ENCODE data around the gene CDH4. TPM values are rescaled to one million over a fixed set of nuclear protein-coding genes. Genes with fewer than 3 reads are reported as not detected.

Gene CDH4
- total RNA-seq, 1 donor from 2014 or later: not detected

- ATAC-seq (ENCODE audit: low read depth): no peak
Observed at GRCh38 chr20:61733216-61733615, 481.2 kb downstream of the CDH4 start.

GRCh38 chr20:61733891-61734732, 482.1 kb downstream of the CDH4 start:
- CTCF ChIA-PET: no interaction called here

More at GRCh38 chr20:61733216-61733615, 481.2 kb downstream of the CDH4 start:
- ChIA-PET CTCF (no interaction called here), POLR2A (no interaction called here)
- H3K27ac Mint-ChIP-seq: no peak overlapping the region
- H3K36me3 Mint-ChIP-seq (ENCODE audit: low read depth): no peaks in the 10 kb centered on the region
- DNase-seq: no peak
- no peaks in the 10 kb centered on the region for H3K27me3 Mint-ChIP-seq
- intact Hi-C loops (cut with micrococcal nuclease): no loop called here
- no peak overlapping the region for H3K4me3 Mint-ChIP-seq
- no peaks in the 10 kb centered on the region for H3K9me3 Mint-ChIP-seq
- TF ChIP-seq CTCF (IDR thresholded peaks at IDR 0.05): no peak
- no peaks in the 10 kb centered on the region for H3K4me1 Mint-ChIP-seq

GRCh38 chr20:61734733-61735502, 482.9 kb downstream of the CDH4 start:
- H3K27ac Mint-ChIP-seq: no peak overlapping the region
- POLR2A ChIA-PET: no interaction called here
- no peaks in the 10 kb centered on the region for H3K9me3 Mint-ChIP-seq
- DNase-seq (no peak), ATAC-seq (ENCODE audit: low read depth) (no peak)
- no peaks in the 10 kb centered on the region for H3K27me3 Mint-ChIP-seq
- CTCF ChIA-PET: no interaction called here
- no peaks in the 10 kb centered on the region for H3K36me3 Mint-ChIP-seq (ENCODE audit: low read depth)
- no peaks in the 10 kb centered on the region for H3K4me1 Mint-ChIP-seq
- no peak overlapping the region for H3K4me3 Mint-ChIP-seq
- TF ChIP-seq CTCF (IDR thresholded peaks at IDR 0.05): no peak
- intact Hi-C loops (cut with micrococcal nuclease): no loop called here

More at GRCh38 chr20:61733891-61734732, 482.1 kb downstream of the CDH4 start:
- no peak for ATAC-seq (ENCODE audit: low read depth)
- no peak overlapping the region for H3K27ac Mint-ChIP-seq
- intact Hi-C loops (cut with micrococcal nuclease): no loop called here
- H3K9me3 Mint-ChIP-seq: no peaks in the 10 kb centered on the region
- H3K4me3 Mint-ChIP-seq: no peak overlapping the region
- TF ChIP-seq CTCF (IDR thresholded peaks at IDR 0.05): no peak
- POLR2A ChIA-PET: no interaction called here
- no peaks in the 10 kb centered on the region for H3K4me1 Mint-ChIP-seq
- H3K36me3 Mint-ChIP-seq (ENCODE audit: low read depth): no peaks in the 10 kb centered on the region
- no peaks in the 10 kb centered on the region for H3K27me3 Mint-ChIP-seq
- no peak for DNase-seq

- DNase-seq (no peak), ATAC-seq (ENCODE audit: low read depth) (no peak)
- Mint-ChIP-seq H3K9me3 (no peaks in the 10 kb centered on the region), H3K4me3 (no peak overlapping the region), H3K36me3 (ENCODE audit: low read depth) (no peaks in the 10 kb centered on the region), H3K27ac (no peak overlapping the region), H3K4me1 (no peaks in the 10 kb centered on the region), H3K27me3 (no peaks in the 10 kb centered on the region)
- ChIA-PET CTCF (no interaction called here), POLR2A (no interaction called here)
- no peak for TF ChIP-seq CTCF (IDR thresholded peaks at IDR 0.05)
- intact Hi-C loops (cut with micrococcal nuclease): no loop called here
Observed at GRCh38 chr20:61735503-61735785, 483.4 kb downstream of the CDH4 start.

- no peak for TF ChIP-seq CTCF (IDR thresholded peaks at IDR 0.05)
- no peak overlapping the region for H3K4me3 Mint-ChIP-seq
- ChIA-PET CTCF (no interaction called here), POLR2A (no interaction called here)
- DNase-seq (no peak), ATAC-seq (ENCODE audit: low read depth) (no peak)
- no peaks in the 10 kb centered on the region for H3K9me3 Mint-ChIP-seq
- intact Hi-C loops (cut with micrococcal nuclease): no loop called here
- H3K27me3 Mint-ChIP-seq: no peaks in the 10 kb centered on the region
- H3K36me3 Mint-ChIP-seq (ENCODE audit: low read depth): no peaks in the 10 kb centered on the region
- no peak overlapping the region for H3K27ac Mint-ChIP-seq
- no peaks in the 10 kb centered on the region for H3K4me1 Mint-ChIP-seq
Observed at GRCh38 chr20:61736001-61736635, 484.1 kb downstream of the CDH4 start.

Measured in activated B cell treated with CpG ODN at 0.5 μM for 24 hours (primary cell).